Right lobe of liver (tissue), 4 donors: ENCODE results near the gene SLC25A45.

Experiments
- POLR2A ChIP-seq: fragments of 450-650 bp; IDR thresholded peaks from one replicate; pipeline ENCODE4 v1.6.1; 2017; ENCODE audit warnings: antibody characterized with exemption, mild to moderate bottlenecking
- TF ChIP-seq, protein P1 (sequence below), 4 donors: fragments of 200-600 bp in 3 of 4; fragments of 450-650 bp in 1 of 4; IDR thresholded peaks; one replicate each; pipeline versions ENCODE4 v1.5.1 to v1.8.0; 2016 to 2022; ENCODE audit warnings: antibody characterized with exemption in 4 of 4, mild to moderate bottlenecking in 2 of 4
- donor health status: DM: no; HTN: no; CAD: no.
- donor health status: DM: no; HTN: no; CAD: no.
- donor health status: DM: no; HTN: yes; CAD: no.

- TF ChIP-seq POLR2A = no peak
- TF ChIP-seq, protein P1, sequence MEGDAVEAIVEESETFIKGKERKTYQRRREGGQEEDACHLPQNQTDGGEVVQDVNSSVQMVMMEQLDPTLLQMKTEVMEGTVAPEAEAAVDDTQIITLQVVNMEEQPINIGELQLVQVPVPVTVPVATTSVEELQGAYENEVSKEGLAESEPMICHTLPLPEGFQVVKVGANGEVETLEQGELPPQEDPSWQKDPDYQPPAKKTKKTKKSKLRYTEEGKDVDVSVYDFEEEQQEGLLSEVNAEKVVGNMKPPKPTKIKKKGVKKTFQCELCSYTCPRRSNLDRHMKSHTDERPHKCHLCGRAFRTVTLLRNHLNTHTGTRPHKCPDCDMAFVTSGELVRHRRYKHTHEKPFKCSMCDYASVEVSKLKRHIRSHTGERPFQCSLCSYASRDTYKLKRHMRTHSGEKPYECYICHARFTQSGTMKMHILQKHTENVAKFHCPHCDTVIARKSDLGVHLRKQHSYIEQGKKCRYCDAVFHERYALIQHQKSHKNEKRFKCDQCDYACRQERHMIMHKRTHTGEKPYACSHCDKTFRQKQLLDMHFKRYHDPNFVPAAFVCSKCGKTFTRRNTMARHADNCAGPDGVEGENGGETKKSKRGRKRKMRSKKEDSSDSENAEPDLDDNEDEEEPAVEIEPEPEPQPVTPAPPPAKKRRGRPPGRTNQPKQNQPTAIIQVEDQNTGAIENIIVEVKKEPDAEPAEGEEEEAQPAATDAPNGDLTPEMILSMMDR (IDR thresholded peaks at IDR 0.05) = no peak
These were observed 7.4 kb downstream of the SLC25A45 start for GRCh38 chr11:65375012-65375411.
